ENCODE data around the gene YIPF3.
"Not testable (repeated sequence)": the region's sequence is repeated elsewhere in the genome, so short reads cannot be mapped to it uniquely, and the experiment has no call there.

YIPF3 gene
- total RNA-seq: 59.7 to 79.7 (median 66.5) reads per million in 4 experiments

DNA sequence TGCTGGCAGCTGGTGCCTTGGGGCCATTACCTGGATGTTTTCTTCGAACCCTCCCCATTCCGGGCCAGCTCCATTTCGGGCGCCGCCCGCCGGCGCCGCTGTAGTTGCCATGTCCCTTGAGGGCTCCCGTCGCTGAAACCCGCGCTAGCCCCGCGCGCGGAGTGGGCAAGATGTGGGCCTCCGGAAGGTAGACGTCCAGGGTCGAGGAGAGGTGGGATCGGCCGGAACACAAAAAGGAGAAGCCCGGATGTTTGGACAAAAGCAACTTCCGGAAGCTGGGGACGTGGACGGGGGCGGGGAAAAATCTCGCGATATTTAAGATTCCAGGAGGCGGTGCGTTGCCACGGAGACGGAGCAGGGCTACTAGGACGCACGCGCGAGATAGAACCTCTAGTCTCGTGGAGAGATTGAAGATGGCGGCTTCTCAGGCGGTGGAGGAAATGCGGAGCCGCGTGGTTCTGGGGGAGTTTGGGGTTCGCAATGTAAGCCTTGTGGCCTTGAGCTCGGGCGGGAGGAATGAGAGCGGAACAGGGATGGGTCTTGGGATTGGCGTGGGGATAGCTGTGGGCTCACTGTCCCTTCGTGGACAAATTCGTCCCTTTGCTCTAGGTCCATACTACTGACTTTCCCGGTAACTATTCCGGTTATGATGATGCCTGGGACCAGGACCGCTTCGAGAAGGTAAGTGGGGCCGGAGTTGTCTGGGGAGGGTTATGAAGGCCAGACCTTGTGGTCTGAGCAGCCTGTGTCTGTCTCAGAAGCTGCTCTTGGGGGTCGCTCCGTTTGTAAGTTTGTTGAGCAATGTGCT lies at the start of gene YIPF3, which contains the start of gene POLR1C:
TSS of gene YIPF3 (minus strand) at position 230 of the 808 bp plus-strand sequence. CDS start at position 111, 119 bp downstream.
TSS of gene POLR1C (plus strand) at position 393 of the 808 bp plus-strand sequence. CDS start at position 414, 21 bp downstream.
- peak; percentile 93 for DNase-seq

- no peak for DNase-seq
Observed at GRCh38 chr6:43559328-43559727, 42.6 kb upstream of the YIPF3 start.

- not testable (repeated sequence) for DNase-seq
Observed at GRCh38 chr6:43557620-43558019, 40.9 kb upstream of the YIPF3 start.

- no peak for DNase-seq
Observed at GRCh38 chr6:43547222-43547621, 30.5 kb upstream of the YIPF3 start.

GRCh38 chr6:43544461-43544860 lies 27.7 kb upstream of the YIPF3 start:
- no peak for DNase-seq

GRCh38 chr6:43541774-43542471 lies 25.2 kb upstream of the YIPF3 start:
- DNase-seq: no peak

DNA sequence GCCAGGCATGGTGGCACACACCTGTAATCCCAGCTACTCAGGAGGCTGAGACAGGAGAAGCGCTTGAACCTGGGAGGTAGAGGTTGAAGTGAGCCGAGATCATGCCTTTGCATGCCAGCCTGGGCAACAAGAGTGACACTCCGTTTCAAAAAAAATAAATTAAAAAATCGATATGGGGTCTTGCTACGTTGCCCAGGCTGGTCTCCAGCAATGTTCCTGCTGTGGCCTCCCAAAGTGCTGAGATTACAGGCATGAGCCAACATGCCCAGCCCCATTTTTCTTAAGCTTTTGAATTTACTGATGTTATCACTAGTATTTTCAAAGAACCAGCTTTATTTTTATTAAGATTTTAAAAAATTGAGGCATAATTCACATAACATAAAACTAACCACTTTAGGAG lies 23.8 kb upstream of the YIPF3 start:
- no peak for DNase-seq

DNA sequence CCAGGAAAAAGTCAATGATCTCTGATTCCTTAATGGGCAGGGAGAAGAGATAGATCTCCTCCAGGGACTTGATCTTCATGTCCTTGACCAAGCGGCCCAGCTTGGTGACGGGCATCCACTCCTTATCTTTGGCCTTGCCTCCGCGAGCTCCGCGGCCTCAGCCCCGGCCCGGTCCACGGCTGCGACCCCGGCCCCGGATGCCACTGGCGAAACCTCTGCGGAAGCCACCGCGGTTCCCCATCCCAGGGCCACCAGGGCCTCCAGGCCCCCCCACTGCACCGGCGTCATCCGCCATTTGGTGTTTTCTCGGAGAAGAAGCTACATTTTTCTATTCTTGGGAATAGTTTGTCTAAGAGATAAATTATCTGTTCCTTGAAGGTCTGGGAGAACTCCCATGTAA lies 22.7 kb upstream of the YIPF3 start:
- DNase-seq: not testable (repeated sequence)

DNA sequence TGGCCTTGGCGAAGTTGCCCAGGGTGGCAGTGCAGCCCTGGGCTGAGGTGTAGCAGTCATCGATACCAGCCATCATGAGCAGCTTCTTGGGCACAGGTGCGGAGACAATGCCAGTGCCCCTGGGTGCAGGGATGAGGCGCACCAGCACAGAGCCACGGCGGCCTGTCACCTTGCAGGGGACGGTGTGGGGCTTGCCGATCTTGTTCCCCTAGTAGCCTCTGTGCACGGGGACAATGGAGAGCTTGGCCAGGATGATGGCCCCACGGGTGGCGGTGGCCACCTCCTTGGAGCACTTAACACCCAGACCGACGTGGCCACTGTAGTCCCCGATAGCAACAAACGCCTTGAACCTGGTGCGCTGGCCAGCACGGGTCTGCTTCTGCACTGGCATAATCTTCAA lies 22.3 kb upstream of the YIPF3 start:
- DNase-seq: not testable (repeated sequence)

GRCh38 chr6:43532201-43532600 lies 15.5 kb upstream of the YIPF3 start:
- no peak for DNase-seq

DNA sequence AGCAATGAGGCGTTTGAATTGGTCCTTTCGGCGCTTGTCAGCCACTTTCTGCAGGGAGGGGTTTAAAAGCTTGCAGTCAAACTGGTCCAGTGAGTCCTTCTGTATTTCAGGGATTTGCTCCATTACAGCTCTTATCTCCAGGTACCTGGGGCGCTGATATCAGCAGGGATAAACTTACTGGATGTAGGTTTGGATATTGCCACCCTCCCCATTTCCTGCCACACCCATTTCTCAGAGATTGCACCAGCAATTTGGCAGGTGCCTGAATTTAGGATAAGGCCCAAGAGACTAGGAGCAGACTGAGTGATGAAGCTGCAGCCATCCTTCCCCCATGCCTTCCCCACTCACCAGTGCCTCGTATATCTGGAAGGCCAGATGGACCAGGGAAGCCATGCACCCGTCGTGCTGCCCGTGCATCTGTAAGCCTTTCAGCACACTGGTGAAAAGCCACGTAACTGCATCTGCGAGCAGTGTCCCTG lies 7.8 kb upstream of the YIPF3 start:
- no peak for DNase-seq

DNA sequence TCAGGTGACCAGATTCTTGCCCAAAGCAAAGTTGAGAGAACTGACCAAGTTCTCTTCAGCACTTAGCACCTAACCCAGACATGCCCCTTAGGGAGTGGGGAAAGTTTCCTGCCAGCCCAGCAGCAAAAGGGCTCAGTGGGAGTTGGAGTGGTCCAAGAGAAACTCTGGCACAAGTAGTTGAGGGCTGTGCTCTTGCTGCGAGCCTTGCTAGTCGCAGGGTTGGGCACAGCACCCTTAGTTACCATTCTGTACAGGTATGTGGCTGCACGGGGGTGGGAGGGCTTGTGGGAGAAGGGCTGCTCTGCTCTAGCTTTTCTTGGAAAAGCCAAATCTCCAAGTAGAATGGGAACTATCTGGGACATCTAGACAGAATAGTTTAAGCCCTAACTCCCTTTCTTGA lies 6.6 kb upstream of the YIPF3 start:
- no peak for DNase-seq

GRCh38 chr6:43522547-43523261 lies 6.0 kb upstream of the YIPF3 start:
- DNase-seq: no peak

- no peak for DNase-seq
Observed at GRCh38 chr6:43521836-43522235, 5.1 kb upstream of the YIPF3 start.

- DNase-seq: no peak
Observed at GRCh38 chr6:43520097-43520496, 3.4 kb upstream of the YIPF3 start.

DNA sequence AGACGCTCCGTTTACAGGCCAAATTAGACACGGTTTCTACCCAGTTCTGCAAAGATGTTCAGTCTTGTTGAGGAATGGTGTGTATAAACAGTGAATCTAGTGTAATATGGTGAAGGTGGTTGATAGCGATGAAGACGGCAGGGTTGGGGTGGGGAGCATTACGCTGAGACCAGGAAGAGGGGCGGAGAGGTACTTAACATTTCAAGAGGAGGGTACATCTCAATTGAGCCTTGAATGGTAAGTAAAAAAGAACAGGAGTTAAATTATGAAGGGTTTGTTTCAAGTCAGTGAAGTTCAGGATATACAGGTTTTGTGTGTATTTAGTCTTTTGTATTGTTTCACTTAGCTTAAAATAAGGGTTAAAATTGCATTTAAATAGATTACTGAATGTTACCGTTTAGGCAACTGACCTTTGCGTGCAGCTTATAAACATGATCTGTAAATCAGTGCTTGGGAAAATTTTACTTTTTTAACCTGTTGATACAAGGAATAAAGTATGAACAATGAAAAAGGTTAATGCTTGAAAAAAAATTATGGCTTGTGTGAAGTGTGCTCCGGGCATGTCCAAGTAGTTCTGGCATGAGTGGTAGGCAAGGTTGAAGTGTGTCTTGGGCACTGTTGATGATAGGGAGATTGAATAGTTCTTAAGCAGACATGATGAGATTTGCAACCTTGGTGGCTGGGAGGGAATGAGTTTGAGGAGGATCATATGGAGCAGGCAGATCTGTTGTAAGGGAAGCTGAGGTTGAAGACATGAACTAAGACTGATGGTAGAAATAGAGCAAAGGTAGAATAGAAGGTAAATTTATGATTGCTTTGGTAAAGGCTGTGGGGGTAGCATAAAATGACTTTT lies 1.0 kb upstream of the YIPF3 start:
- no peak for DNase-seq

DNA sequence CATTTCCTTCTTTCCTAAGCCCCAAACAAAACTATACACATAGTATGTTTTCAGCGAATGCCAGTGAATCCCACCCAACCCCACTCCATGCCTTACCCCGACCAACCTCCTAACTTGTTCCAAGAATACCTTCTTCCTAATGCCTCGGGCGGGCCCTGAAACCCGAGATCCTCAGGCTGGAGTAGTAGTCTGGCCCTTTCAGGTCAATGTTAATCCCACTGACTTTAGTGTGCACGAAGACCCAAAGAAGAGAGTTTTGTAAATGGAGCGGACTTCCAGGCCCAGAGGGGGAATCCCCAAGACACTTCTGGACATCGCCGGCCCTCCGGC lies 394 bp downstream of the YIPF3 start:
- no peak for DNase-seq

DNA sequence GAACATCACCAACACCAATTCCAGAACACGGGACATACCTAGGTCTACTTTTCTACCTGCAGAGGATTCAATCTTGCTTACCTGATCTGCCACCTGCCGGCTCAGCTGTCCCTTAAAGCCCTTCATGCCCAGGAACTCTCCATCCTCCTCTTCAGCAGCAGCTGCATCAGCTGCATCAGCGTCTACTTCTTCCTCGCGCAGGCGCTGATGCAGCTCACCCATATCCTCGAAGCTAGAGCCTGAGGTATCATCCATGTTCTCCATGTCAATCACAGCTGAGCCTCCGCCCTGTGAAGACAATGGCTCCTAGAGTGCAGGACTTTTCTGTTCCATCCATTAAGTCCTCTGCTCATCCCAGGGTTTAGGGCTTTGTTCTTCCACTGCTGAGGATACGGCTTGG lies 918 bp downstream of the YIPF3 start:
- no peak for DNase-seq

DNA sequence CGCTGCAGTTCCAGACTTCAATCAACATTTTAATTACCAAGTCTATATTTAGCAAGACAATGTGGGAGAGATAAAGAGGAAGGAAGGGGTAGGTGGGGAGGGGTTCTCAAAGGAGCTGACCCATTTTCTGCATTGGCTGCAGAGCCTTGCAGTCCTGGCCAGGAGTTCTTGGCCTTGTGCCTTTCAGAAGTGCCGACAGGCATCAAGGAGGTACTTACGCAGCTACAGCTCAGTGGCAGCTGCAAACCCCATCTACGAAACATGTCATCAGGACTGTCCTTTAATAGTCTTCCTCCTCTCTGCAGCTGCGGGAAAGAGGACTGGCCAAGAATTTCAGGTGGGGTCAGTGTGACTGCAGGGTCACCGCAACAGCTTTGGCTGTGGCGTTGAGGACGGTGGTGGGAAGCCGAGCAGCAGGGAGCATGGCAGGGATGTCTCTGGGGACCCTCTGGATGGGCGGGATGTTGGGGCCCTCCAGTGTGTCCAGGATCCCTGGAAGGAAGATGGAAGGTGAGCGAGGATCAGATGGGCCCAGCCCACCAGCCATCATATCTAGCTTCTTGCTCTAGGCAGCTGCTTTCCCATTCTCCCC lies 4.8 kb downstream of the YIPF3 start:
- no peak for DNase-seq

DNA sequence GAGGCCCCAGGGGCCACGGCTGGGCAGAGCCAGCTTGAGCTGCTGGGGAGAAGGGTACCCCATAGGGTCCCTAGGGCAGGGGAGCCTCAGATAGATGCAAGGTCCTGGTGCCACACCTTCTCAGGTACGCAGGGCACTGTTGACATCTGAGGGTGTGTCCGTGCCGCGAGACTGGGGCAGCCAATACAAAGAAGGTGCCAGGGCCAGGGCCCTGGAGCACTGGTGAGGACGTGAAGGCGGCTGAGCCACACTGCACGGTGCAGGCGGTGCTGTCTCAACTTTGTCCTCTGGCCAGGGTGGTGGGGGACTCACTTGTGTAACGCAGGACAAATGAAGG lies 5.9 kb downstream of the YIPF3 start:
- DNase-seq: no peak

DNA sequence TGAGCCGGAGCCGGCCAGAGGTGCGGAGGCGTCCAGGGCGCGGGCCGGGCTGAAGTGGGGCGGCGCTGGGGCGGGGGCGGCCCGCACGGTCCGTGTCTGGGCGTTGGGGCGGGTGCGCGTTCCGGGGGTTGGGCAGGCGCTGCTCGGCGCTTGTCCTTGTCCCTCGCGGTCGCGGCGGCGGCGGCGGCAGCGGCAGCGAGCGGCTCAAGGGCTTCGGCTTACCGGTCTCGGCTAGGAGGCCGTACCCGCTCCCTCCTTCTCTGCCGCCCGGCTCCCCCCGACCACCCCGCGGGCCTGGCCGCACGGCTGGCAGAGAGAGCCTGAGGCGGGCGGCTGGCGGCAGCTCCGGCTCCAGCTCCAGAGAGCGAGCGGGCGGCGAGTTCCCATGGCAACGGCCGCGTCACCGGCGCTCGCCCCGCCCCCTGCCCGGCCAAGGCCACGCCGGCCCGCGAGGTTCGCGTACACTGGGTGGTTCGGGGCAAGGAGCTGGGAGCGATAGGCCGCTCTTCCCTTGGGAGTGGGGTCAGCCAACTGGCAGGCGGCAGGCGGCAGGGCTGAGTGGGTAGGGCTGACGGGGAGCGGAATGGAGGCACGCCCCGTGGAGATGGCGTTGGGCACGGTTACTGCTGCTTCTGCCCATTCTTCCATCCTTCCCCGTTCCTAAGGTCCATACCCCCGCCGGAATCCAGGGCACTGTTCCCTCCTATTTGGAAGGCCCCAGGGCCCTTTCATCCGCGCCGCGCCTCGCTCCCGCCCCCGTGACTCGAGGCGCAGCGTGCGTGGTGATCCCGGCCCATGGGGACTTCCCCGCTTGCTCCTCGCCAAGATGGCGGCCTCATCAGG lies 6.5 kb downstream of the YIPF3 start, which contains the start of gene LRRC73:
TSS of gene LRRC73 (minus strand) at position 363 of the 843 bp plus-strand sequence. CDS start 561 bp downstream, outside the sequence.
- DNase-seq: peak; percentile 59
